ENCODE results near the gene TVP23C. TPM values are rescaled to one million over a fixed set of nuclear protein-coding genes. Genes with fewer than 3 reads are reported as not detected.
A peak's percentile ranks its signal among the peaks of the same experiment; 100 is the strongest.

TVP23C gene
- total RNA-seq, 4 donors from 2014 or later: 37.9 to 99.0 (median 67.4) TPM

GRCh38 chr17:15501793-15502192, 61.5 kb downstream of the TVP23C start:
- Histone ChIP-seq H3K27me3 (no peaks in the 10 kb centered on the region), H3K4me1 (peaks cover 27 to 33% of the 10 kb centered on the region in 2 donors), H3K9me3 (no peaks in the 10 kb centered on the region), H3K36me3 (no peaks in the 10 kb centered on the region), H3K27ac (peak overlapping the region; percentile 80 to 94 (median 92)), H3K4me3 (replicated peaks in 1 of 3) (no peak overlapping the region)
- intact Hi-C loops (cut with DNase I): loop anchor here (2.0 kb wide), 1 partner anchor 241 kb away; no protein-coding TSS in a partner anchor
- WGBS, 2 donors: 32 to 62% methylated on average over 7 of the region's 7 CpGs
- peak; percentile 85 to 86 for DNase-seq
- TF ChIP-seq POLR2A (IDR thresholded peaks at IDR 0.05): no peak
- peak in 1 of 6 experiments; percentile 25 for TF ChIP-seq CTCF (IDR thresholded peaks at IDR 0.05)

- H3K27me3 ChIP-seq: no peaks in the 10 kb centered on the region
- no peaks in the 10 kb centered on the region for H3K9me3 ChIP-seq
- H3K27ac ChIP-seq: peak overlapping the region; percentile 9 to 94 (median 92)
- no peak for DNase-seq
- H3K4me1 ChIP-seq: peaks cover 27 to 33% of the 10 kb centered on the region in 2 donors
- WGBS, 2 donors: 47 to 49% methylated on average over 3 of the region's 3 CpGs
- H3K36me3 ChIP-seq: no peaks in the 10 kb centered on the region
- intact Hi-C loops (cut with DNase I): no loop called here
- TF ChIP-seq CTCF (IDR thresholded peaks at IDR 0.05): no peak
- H3K4me3 ChIP-seq (replicated peaks in 1 of 3): no peak overlapping the region
Measured at GRCh38 chr17:15501282-15501681, 62.0 kb downstream of the TVP23C start.

GRCh38 chr17:15498107-15498506, 65.2 kb downstream of the TVP23C start:
- intact Hi-C loops (cut with DNase I): no loop called here
- Histone ChIP-seq H3K4me1 (peaks cover 14 to 17% of the 10 kb centered on the region in 2 donors), H3K36me3 (no peaks in the 10 kb centered on the region), H3K9me3 (no peaks in the 10 kb centered on the region), H3K4me3 (replicated peaks in 1 of 3) (no peak overlapping the region), H3K27ac (no peak overlapping the region), H3K27me3 (no peaks in the 10 kb centered on the region)
- WGBS, 2 donors: 90 to 91% methylated on average over 2 of the region's 2 CpGs
- DNase-seq: no peak
- TF ChIP-seq POLR2A (IDR thresholded peaks at IDR 0.05) (no peak), CTCF (IDR thresholded peaks at IDR 0.05) (no peak)

GRCh38 chr17:15496735-15497670, 66.3 kb downstream of the TVP23C start:
- no peak for TF ChIP-seq CTCF (IDR thresholded peaks at IDR 0.05)
- TF ChIP-seq POLR2A (IDR thresholded peaks at IDR 0.05): no peak
- Histone ChIP-seq H3K4me3 (replicated peaks in 1 of 3) (no peak overlapping the region), H3K27ac (no peak overlapping the region), H3K36me3 (no peaks in the 10 kb centered on the region), H3K4me1 (peaks cover 9 to 11% of the 10 kb centered on the region in 2 donors), H3K27me3 (no peaks in the 10 kb centered on the region), H3K9me3 (no peaks in the 10 kb centered on the region)
- no peak for DNase-seq
- 83 to 91% methylated on average over 7 of the region's 7 CpGs for WGBS, 2 donors
- intact Hi-C loops (cut with DNase I): no loop called here

- Histone ChIP-seq H3K9me3 (no peaks in the 10 kb centered on the region), H3K27ac (no peak overlapping the region), H3K27me3 (no peaks in the 10 kb centered on the region), H3K36me3 (no peaks in the 10 kb centered on the region), H3K4me3 (replicated peaks in 1 of 3) (no peak overlapping the region), H3K4me1 (peaks cover 0 to 11% of the 10 kb centered on the region in 2 donors)
- intact Hi-C loops (cut with DNase I): no loop called here
- no peak for TF ChIP-seq POLR2A (IDR thresholded peaks at IDR 0.05)
- no peak for TF ChIP-seq CTCF (IDR thresholded peaks at IDR 0.05)
- no peak for DNase-seq
Measured at GRCh38 chr17:15494821-15495220, 68.5 kb downstream of the TVP23C start.
